Stimulated activated CD8-positive, alpha-beta memory T cell treated with anti-CD3 and anti-CD28 coated beads, Interleukin-7, amount 100 ng/mL, for 1 hour (primary cell): Measurements from ENCODE around the gene ETV6.
"Not testable (repeated sequence)": the region's sequence is repeated elsewhere in the genome, so short reads cannot be mapped to it uniquely, and the experiment has no call there.

Experiments used
- DNase-seq, 2 donors: peaks; one replicate each; pipeline ENCODE4 v3.0.0-alpha.2; 2020; ENCODE audit warnings: low read depth in 2 of 2

Gene ETV6

GRCh38 chr12:11882301-11883019 is 233.0 kb downstream of the ETV6 start:
- no peak for DNase-seq

GRCh38 chr12:11884116-11884515 is 234.6 kb downstream of the ETV6 start:
- no peak for DNase-seq

GRCh38 chr12:11884706-11885105 is 235.2 kb downstream of the ETV6 start:
- DNase-seq: no peak

DNA sequence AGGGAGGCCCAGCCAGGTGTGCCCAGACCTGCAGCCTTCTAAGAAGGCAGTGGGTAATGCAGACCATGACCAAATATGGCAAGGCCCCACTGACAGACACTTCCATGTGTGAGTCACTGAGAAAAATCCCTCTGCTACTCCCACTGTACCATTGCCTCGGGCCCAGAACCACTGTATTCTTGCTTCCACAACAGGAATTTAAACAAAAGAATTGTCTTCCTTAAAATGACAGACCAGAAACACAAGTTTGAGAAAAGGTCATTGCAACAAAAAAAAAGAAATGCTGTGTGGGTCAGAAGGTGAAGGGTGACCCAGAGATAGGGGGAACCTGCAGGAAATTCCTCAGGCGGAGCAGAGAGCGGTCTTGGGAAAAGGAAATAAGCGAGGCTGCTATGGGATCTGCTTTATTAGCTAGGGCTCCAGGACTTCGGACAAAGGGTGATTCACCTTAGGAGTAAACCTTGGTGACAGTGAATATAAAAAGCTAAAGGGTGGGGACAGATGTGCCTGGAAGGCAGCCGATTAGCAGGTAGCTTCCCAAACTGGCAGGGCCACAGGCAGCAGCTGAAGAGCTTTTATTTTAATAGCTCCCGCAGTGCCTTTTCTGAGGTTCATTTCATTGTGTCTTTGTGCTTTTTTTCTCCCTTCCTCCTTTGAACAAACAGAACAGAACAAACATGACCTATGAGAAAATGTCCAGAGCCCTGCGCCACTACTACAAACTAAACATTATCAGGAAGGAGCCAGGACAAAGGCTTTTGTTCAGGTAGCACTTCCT is 236.0 kb downstream of the ETV6 start:
- DNase-seq: no peak

GRCh38 chr12:11886339-11886738 is 236.9 kb downstream of the ETV6 start:
- no peak for DNase-seq

DNA sequence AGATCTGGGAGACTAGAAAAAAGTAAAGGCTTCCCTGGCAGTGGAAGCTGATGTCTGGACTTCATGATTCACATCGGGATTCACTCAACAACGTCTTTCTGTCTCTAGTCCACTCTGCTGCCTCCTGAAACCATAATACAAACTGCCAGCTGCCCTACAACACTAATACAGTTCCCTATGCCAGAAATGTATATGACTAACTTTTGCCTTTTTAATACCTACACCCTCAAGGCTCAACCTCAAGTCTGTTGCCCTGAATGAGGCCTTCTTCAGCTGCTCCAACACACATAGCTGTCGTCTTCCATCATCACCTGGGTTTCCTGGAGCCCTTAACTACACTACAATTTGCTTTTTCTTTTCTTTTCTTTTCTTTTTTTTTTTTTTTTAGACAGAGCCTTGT is 238.6 kb downstream of the ETV6 start:
- DNase-seq: no peak

DNA sequence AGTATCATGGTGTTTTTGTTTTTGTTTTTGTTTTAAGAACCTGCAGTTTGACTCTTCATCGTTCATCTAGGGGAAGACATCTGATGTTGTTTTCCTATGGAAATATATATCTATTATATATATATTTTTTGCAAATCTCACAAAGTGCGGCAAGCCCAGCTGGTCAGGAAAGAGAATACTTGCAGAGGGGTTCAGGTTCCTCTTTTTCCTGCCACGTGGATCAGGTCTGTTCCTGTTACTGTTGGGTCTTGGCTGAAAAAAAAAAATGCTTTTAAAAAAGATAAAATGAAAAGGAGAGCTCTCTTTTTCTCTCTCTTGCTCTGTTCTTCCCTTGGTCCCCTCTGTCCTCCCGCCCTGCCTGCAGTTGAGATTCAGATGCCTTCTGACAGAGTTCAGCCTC is 241.9 kb downstream of the ETV6 start:
- no peak for DNase-seq

DNA sequence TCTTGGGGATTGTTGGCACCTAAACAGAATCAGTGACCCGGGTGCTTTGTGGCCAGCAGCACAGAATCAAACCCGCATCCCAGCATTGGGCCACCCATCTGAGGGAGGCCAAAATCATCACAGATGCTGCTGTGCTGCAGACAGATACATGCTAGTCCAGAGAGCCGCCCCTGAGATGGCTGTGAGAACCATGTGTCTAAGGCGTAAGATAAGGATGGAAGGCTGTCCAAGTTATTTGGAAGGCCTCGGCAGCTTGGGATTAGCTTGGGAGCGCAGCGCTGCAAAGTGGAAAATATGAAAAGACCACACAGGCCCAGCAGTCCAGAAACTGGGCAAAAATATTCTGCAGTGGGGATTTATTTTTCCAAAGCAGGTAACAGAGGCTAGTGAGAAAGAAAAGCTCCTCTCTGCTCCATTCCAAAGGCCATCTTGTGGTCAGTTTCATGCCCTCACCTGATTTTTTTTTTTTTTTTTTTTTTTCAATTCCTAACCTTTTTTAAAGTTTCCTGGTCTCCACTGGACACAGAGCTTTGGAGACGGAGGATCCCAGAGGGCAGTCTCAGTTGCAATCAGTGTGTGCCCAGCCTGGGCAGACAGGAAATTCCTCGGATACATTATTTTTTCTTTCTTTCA is 242.4 kb downstream of the ETV6 start:
- DNase-seq: no peak

DNA sequence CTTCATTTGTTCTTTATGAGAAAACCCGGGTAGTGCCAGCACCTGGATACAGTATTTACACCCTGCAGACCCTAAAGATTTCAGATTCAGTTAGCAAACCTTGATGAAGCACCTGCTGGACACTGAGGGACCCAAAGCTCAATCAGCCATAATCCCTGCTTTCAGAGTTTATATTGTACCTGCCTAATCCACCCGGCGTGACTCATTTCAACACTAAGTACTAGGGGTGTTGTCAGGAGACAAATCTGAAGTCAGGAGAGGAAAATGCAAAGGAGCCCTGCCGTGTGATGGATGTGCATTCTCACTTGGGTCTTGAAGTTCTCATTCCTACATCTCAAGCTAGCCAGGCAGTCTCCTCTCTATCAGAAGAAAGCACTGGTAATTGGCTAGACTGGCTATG is 244.5 kb downstream of the ETV6 start:
- no peak for DNase-seq

DNA sequence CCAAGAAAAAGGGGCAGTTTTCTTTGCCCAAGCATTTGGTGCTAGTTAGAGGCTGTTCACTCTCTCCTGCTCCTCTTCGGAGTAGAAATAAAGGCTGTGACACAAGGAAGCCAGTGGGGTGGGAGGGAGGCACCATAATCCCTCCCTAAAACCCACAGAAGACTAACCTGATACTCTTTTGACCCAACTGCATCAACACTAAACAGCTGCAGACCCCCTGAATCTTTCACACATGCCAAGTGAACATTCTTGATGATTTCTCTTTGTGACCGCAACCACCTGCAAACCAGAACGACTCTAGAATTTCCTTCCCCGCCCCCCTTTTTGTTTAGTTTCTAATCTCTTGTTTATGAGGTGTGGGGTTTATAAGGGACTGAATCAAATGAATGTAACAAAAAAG is 245.4 kb downstream of the ETV6 start:
- no peak for DNase-seq

DNA sequence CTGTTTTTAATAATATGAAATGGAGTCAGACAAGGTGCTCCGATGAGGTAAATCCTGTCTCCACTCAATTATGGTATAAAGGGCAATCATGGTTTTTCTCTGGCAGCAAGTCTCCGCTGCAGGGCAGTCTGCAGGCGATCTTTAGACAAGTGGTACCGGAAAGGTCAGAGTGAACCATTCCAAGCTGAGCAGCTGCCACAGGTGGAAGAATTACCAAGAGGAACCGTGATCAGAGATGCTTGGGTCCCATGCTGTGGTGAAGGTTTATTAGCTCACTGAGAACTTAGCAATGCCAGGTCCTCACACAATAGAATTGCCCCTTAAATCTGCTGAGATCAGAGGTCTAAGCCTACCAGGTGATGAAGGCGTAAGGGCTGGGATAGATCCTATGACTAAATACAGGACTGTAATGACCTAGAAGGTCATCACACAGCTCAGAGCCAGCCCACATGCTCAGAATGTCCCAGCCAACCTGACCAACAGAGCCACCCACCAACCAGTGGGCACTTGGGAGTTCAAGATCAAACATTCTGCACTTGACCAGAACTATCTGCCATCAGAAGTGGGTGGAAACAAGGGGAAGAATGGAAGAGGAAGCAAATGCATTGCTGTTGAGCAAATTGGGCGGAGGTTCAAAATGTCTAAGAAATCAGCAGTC is 246.1 kb downstream of the ETV6 start:
- DNase-seq: no peak

DNA sequence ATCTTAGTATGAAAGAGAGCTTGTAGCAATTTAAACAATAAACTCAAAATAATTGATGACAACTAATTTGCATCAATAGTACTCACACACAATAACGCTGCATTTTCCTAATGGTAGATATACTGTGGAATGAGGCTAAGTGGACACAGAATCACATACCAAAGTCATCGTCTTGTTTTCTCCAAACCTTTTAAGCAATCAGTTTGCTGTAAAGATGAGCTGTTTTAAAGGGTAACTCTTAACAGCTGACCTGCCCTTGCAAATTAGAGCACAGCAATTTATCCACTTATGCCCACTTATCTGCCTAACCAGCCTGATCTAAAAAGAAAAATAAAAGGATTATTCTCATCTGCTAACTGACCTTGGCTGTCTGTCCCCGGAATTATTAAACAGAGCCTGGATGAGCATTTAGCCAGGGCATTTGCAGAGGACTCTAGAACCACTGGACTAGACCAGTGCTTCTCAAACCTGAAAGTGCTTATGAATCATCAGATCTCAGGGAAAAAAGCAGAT is 247.0 kb downstream of the ETV6 start:
- DNase-seq: no peak

DNA sequence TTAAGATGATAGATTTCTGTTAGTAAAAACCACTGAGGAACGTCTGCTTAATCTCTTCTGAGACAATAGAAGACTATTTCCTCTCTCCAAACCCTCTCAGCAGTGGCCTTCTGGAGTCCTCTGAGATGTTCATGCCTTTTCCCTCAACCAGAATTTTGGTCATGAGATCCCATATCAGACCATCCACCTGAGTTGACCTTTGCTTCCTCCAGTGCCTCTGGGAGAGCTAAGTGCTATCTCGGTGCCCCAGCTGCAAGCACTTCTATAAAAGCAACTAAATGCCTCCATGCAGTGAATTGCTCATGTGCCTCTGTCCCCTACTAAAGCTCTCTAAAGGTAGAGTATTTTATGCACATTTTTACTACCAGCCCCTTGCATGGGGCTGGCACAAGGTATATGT is 248.4 kb downstream of the ETV6 start:
- no peak for DNase-seq

DNA sequence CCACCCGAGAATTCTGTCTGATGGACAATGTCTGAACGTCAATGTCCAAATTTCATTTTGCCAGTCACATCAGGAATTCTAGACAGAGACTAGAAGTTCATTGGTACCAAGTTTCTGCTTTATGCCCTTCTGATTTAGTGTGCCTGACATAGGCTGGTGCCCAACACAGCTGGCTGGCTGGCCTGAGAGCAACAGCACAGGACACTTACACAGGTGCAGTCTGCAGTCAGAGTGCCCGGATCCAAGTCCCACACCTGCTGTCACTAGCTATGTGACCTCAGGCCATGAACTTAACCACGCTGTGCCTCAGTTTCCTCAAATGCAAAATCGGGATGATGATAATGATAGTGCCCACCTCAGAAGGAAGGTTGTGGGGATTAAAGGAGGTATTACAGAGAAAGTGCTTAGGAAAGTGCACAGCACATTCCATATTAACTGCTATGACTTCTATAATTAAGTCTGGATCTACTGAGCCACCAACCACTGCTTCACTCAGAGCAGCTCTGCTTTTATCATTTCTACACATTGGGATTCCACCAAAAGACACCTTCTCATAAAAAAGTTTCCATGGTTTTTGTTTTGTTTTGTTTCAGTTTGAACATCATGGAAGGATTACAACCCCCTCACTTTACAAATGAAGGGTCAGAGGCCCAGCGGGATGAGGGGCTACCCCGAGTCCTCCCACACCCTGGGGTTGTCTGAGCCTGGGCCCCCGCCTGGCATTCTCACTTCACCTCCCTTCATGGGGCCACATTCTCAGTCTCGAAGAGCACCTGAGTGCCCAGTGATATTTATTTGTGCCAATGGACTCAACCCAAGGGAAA is 252.4 kb downstream of the ETV6 start:
- no peak for DNase-seq

DNA sequence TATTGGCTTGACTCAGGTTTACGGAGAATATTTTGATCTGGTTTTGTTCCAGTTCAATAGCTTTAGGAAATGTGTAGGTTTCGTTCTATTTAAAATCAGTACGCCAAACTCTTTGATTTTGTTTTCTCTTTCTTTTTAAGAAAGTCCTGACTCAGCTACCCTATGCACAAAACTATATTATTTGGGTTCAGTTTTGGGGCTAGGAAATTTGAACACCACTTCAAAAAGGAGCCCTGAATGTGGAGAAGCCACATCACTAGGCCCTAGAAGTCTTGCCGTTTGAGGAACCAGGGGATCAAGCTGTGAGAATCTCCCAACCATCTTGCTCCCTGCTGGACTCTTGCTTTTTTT is 253.0 kb downstream of the ETV6 start:
- no peak for DNase-seq

DNA sequence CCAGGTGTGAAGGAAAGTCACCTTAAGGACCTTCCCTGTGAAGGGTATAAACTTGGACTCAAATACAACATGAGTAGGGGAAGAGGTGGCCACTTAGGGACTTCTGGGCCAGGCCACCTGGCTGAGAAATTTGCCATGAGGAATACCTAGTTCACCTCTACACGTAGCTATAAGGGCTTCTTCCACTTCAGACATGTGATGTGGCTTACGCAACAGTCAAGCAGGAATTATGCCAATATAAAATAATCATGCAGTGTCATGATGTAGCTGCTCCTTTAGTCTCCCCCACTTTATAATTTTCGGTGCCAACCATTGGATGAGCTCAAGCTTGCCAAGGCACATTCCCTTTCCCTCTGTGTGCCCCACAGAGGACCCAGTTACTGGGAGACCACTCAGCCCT is 254.7 kb downstream of the ETV6 start:
- DNase-seq: no peak

DNA sequence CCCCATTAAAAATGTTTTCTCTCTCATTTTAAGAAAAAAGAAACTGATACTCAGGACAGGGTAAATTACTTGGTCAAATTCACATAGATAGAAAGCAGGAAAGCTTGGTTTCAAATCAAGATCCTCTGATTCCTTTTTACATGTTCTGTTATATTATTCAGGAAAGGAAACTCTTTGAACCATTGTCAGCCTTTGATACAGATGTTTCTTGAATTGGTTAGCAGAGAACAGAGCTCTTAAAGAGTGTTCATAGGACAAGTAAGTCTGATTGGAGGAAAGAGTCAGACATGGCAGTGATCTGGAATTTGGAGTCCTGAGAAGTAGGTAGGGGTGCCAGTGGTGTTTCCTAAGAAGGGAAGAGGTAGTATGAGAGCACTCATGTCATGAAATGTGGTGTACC is 256.1 kb downstream of the ETV6 start:
- no peak for DNase-seq

DNA sequence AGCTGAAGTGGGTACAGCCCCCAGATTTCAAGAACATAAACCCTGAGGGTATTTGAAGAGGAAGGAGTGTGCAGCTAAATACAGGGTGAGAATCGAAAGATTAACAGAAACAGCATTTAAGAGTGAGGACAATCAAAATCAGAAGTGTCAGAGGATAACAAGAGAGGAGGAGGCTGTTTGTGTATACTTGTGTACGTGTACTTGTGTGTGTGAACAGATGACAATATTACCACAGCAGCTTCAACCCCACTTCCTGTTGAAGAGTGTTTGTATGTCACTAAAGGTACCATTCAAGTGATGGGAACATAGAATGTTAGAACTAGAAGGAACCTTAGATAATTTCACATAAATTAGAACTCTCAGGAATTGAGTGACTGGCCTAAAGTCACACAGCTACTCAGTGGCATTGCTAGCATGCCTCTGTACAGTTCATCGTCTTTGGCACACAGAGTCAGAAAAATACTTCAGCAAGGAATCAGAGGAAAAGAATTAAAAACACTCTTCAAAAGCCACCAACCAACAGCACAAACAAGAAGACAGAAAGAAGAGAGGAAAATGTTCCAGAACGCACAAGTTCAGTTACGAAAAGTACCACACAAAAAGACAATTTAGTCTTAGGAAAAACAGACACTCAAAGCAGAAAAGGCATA is 256.9 kb downstream of the ETV6 start:
- no peak for DNase-seq

DNA sequence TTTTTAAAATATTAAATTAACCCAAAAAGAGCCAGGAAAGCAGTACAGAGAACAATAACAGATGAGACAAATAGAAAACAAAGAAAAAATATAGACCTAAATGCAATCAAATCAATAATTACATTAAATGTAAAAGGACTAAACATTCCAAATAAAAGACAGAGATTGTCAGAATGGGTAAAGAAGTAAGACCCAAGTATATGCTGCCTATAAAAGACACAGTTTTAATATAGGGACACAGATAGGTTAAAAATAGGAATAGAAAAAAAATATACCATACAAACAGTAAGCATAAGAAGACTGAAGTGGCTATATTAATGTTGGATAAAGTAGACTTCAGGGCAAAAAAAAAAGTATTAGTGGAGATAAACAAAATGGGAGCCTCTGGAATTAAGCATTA is 258.2 kb downstream of the ETV6 start:
- DNase-seq: no peak

- DNase-seq: not testable (repeated sequence)
Measured at GRCh38 chr12:11909406-11909805, 259.9 kb downstream of the ETV6 start.

DNA sequence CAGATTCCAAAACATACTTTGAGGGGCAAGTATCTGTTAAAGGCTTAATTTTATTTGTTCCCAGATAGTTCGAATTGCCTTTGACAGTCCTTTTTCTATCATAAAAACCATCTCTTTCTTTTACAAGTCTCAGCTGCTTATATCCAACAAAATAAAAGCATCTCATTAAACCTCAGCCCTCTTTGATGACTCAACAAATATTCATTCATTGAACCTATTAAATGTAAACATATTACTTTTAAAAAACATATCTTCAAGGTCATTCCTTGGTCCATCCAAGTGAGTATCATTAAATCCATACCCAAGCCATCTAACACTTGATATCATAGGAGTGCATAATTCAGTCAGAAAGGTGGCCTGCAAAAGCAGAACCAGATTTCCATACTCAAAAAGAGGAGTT is 266.6 kb downstream of the ETV6 start:
- no peak for DNase-seq
